CD14-positive monocyte (primary cell): ENCODE data around the gene RAB11FIP3. TPM values are rescaled to one million over a fixed set of nuclear protein-coding genes. Genes with fewer than 3 reads are reported as not detected.

Experiments used
- DNase-seq, 3 donors: peaks; one replicate each; pipeline ENCODE4 v3.0.0-alpha.2; 2011 to 2022
- H2AFZ ChIP-seq: 2 replicates; pipeline ENCODE4 v1.6.0; 2012; ENCODE audit warnings: mild to moderate bottlenecking, low read depth, low read length, inconsistent platforms; ENCODE audit not compliant: insufficient read depth, poor library complexity, severe bottlenecking
- H3K27ac ChIP-seq, 2 donors: 1 replicate in 1 of 2; 2 replicates in 1 of 2; pipeline ENCODE4 v1.5.1; 2012 to 2013; ENCODE audit warnings: low read length in 2 of 2, control low read depth in 1 of 2, inconsistent platforms in 1 of 2, low read depth in 1 of 2, mild to moderate bottlenecking in 1 of 2
- H3K27me3 ChIP-seq, 2 donors: one replicate each; pipeline versions ENCODE4 v1.6.0 to v1.6.1; 2011 to 2013; ENCODE audit warnings: low read length in 2 of 2; ENCODE audit not compliant: control insufficient read depth in 2 of 2, insufficient read depth in 2 of 2
- H3K36me3 ChIP-seq, 2 donors: replicated peaks in 1 of 2; 1 replicate in 1 of 2; 2 replicates in 1 of 2; pipeline versions ENCODE4 v1.5.1 to v1.6.1; 2012 to 2013; ENCODE audit warnings: low read length in 2 of 2, control low read depth in 1 of 2, inconsistent platforms in 1 of 2, mild to moderate bottlenecking in 1 of 2; ENCODE audit not compliant: insufficient read depth in 2 of 2, control insufficient read depth in 1 of 2
- H3K4me1 ChIP-seq, 2 donors: 1 replicate in 1 of 2; 2 replicates in 1 of 2; pipeline versions ENCODE4 v1.5.1 to v1.6.1; 2012 to 2013; ENCODE audit warnings: low read length in 2 of 2, control low read depth in 1 of 2, inconsistent platforms in 1 of 2, mild to moderate bottlenecking in 1 of 2, moderate library complexity in 1 of 2; ENCODE audit not compliant: insufficient read depth in 2 of 2, control insufficient read depth in 1 of 2
- H3K4me2 ChIP-seq: replicated peaks from 2 replicates; pipeline ENCODE3; 2012; ENCODE audit warnings: low read length, moderate library complexity, mild to moderate bottlenecking; ENCODE audit not compliant: poor library complexity, severe bottlenecking; ENCODE audit errors: extremely low read depth
- H3K4me3 ChIP-seq, 3 experiments: fragments of 200-600 bp in 1 of 3; sonication (generic) in 1 of 3; replicated peaks in 1 of 3; 1 replicate in 2 of 3; 2 replicates in 1 of 3; pipeline ENCODE4 v1.5.1; 2011 to 2013; ENCODE audit warnings: low read length in 3 of 3, mild to moderate bottlenecking in 3 of 3, control low read depth in 2 of 3, low read depth in 2 of 3, inconsistent platforms in 1 of 3, moderate library complexity in 1 of 3
- H3K79me2 ChIP-seq: 2 replicates; pipeline ENCODE4 v1.6.0; 2012; ENCODE audit warnings: mild to moderate bottlenecking, control low read depth, inconsistent platforms, low read length, moderate library complexity; ENCODE audit not compliant: insufficient read depth
- H3K9ac ChIP-seq: 2 replicates; pipeline ENCODE4 v1.6.0; 2017; ENCODE audit warnings: low read length, mild to moderate bottlenecking; ENCODE audit not compliant: insufficient read depth, poor library complexity, severe bottlenecking
- H3K9me3 ChIP-seq, 2 donors: replicated peaks in 1 of 2; 1 replicate in 1 of 2; 2 replicates in 1 of 2; pipeline versions ENCODE4 v1.5.1 to v1.6.1; 2012 to 2013; ENCODE audit warnings: low read length in 2 of 2, control low read depth in 1 of 2; ENCODE audit not compliant: control insufficient read depth in 1 of 2, insufficient read depth in 1 of 2
- H4K20me1 ChIP-seq: 2 replicates; pipeline ENCODE4 v1.6.0; 2012; ENCODE audit warnings: mild to moderate bottlenecking, low read length, control low read depth, moderate library complexity; ENCODE audit not compliant: insufficient read depth
- H3K27ac Mint-ChIP-seq, 7 donors: one replicate each; pipeline ENCODE4 v1.8.0; 2020; ENCODE audit warnings: mild to moderate bottlenecking in 7 of 7, mixed read lengths in 7 of 7, moderate library complexity in 6 of 7, inconsistent platforms in 2 of 7
- H3K27me3 Mint-ChIP-seq, 3 donors: one replicate each; pipeline ENCODE4 v1.8.0; 2021 to 2022; ENCODE audit warnings: low read depth in 3 of 3, mild to moderate bottlenecking in 3 of 3, mixed read lengths in 3 of 3, moderate library complexity in 3 of 3, inconsistent platforms in 1 of 3
- H3K36me3 Mint-ChIP-seq, 2 donors: one replicate each; pipeline ENCODE4 v1.8.0; 2020; ENCODE audit warnings: mixed read lengths in 2 of 2, inconsistent platforms in 1 of 2, mild to moderate bottlenecking in 1 of 2
- H3K4me1 Mint-ChIP-seq: one replicate; pipeline ENCODE4 v1.8.0; 2020; ENCODE audit warnings: mild to moderate bottlenecking, mixed read lengths
- H3K4me3 Mint-ChIP-seq, 2 donors: one replicate each; pipeline ENCODE4 v1.8.0; 2020; ENCODE audit warnings: mild to moderate bottlenecking in 2 of 2, mixed read lengths in 2 of 2, moderate library complexity in 1 of 2
- H3K9me3 Mint-ChIP-seq, 7 donors: one replicate each; pipeline ENCODE4 v1.8.0; 2020 to 2022; ENCODE audit warnings: mixed read lengths in 7 of 7, mild to moderate bottlenecking in 6 of 7, moderate library complexity in 6 of 7, inconsistent platforms in 2 of 7
- CTCF ChIP-seq: fragments of 200-600 bp; IDR thresholded peaks from one replicate; pipeline ENCODE4 v1.8.0; 2022; ENCODE audit warnings: antibody characterized with exemption, mild to moderate bottlenecking
- WGBS: methylation state at CpG from one replicate; pipeline ENCODE4 v1.1.5; 2013; ENCODE audit warnings: missing lambda C conversion rate; ENCODE audit not compliant: insufficient coverage; 5-methylcytosine and 5-hydroxymethylcytosine counted together
- intact Hi-C, 2 donors: fragments of 100-400 bp; cut with micrococcal nuclease; formaldehyde crosslinking; loops; one replicate each; pipeline versions ENCODE4 v1.15.0 to v1.15.1; 2023
- polyA plus RNA-seq, 3 donors: library from polyadenylated mRNA; depleted of rRNA in 1 of 3; unstranded in 2 of 3; stranded (reverse) in 1 of 3; fragments of 300-500 nt in 2 of 3; fragments of >200 nt in 1 of 3; fragmentation: Illumina TruSeq in 2 of 3; gene quantifications; 1 replicate in 2 of 3; 2 replicates in 1 of 3; pipeline ENCODE4 v1.2.3, GENCODE V29; 2012 to 2021

RAB11FIP3 gene
- polyA plus RNA-seq, 3 donors = 0.37 to 7.5 (median 0.49) TPM

GRCh38 chr16:534135-534534, 108.7 kb downstream of the RAB11FIP3 start:
- Mint-ChIP-seq H3K4me1 (peaks cover 18% of the 10 kb centered on the region), H3K9me3 (no peaks in the 10 kb centered on the region), H3K27me3 (no peaks in the 10 kb centered on the region), H3K27ac (no peak overlapping the region), H3K36me3 (peaks cover 21 to 38% of the 10 kb centered on the region in 2 donors), H3K4me3 (no peak overlapping the region)
- no peak for DNase-seq
- H3K4me3 ChIP-seq = no peak overlapping the region
- H3K27ac ChIP-seq = no peak overlapping the region
- no peak overlapping the region for H2AFZ ChIP-seq
- intact Hi-C loops = no loop called here
- H3K4me2 ChIP-seq = no peak overlapping the region
- peaks cover 20 to 30% of the 10 kb centered on the region in 2 donors for H3K4me1 ChIP-seq
- TF ChIP-seq CTCF = no peak
- WGBS = 97% methylated on average over 18 of the region's 21 CpGs
- H3K27me3 ChIP-seq = no peaks in the 10 kb centered on the region
- H3K36me3 ChIP-seq = peaks cover 22 to 28% of the 10 kb centered on the region in 2 donors
- no peaks in the 10 kb centered on the region for H3K9me3 ChIP-seq
- peaks cover 97% of the 10 kb centered on the region for H3K79me2 ChIP-seq
- peaks cover 91% of the 10 kb centered on the region for H4K20me1 ChIP-seq
- no peak overlapping the region for H3K9ac ChIP-seq

GRCh38 chr16:534856-535445, 109.5 kb downstream of the RAB11FIP3 start:
- Mint-ChIP-seq H3K4me3 (no peak overlapping the region), H3K27ac (peak overlapping the region in 6 of 7 donors; percentile 25 to 83 (median 72)), H3K4me1 (peaks cover 10% of the 10 kb centered on the region), H3K36me3 (peaks cover 19 to 33% of the 10 kb centered on the region in 2 donors), H3K27me3 (no peaks in the 10 kb centered on the region), H3K9me3 (no peaks in the 10 kb centered on the region)
- Histone ChIP-seq H2AFZ (no peak overlapping the region), H3K4me2 (no peak overlapping the region), H3K4me3 (no peak overlapping the region), H3K9ac (peak overlapping the region; percentile 36), H3K9me3 (no peaks in the 10 kb centered on the region), H3K27ac (peak overlapping the region in 1 of 2 donors; percentile 61), H3K27me3 (no peaks in the 10 kb centered on the region), H3K4me1 (peaks cover 12 to 22% of the 10 kb centered on the region in 2 donors), H3K36me3 (peaks cover 22 to 36% of the 10 kb centered on the region in 2 donors), H3K79me2 (peaks cover 96% of the 10 kb centered on the region), H4K20me1 (peaks cover 91% of the 10 kb centered on the region)
- no peak for DNase-seq
- 98% methylated on average over 23 of the region's 27 CpGs for WGBS
- intact Hi-C loops = no loop called here
- no peak for TF ChIP-seq CTCF
